Posterior cingulate gyrus (tissue), 11 donors: ENCODE data around the gene TMEM42.
A peak's percentile ranks its signal among the peaks of the same experiment; 100 is the strongest.

ENCODE experiments used
- DNase-seq, 10 donors: peaks; one replicate each; pipeline versions ENCODE4 v3.0.0 to v3.0.0-alpha.2; 2020 to 2021; ENCODE audit warnings: mixed read lengths in 3 of 10
- intact Hi-C: fragments of 100-400 bp; cut with DNase I; formaldehyde crosslinking; loops from one replicate; pipeline ENCODE4 v1.15.1; 2023

TMEM42 gene

GRCh38 chr3:44906997-44907396 is 45.3 kb downstream of the TMEM42 start:
- DNase-seq = no peak

GRCh38 chr3:44907612-44908011 is 45.9 kb downstream of the TMEM42 start:
- intact Hi-C loops = no loop called here
- no peak for DNase-seq

More at GRCh38 chr3:44906997-44907396, 45.3 kb downstream of the TMEM42 start:
- intact Hi-C loops = no loop called here

- DNase-seq = no peak
- intact Hi-C loops = no loop called here
Measured at GRCh38 chr3:44909063-44909462, 47.4 kb downstream of the TMEM42 start.

GRCh38 chr3:44910693-44911092 is 49.0 kb downstream of the TMEM42 start:
- intact Hi-C loops = no loop called here
- no peak for DNase-seq

- intact Hi-C loops = loop anchor here (1.0 kb wide), 1 partner anchor 381 kb away; no protein-coding TSS in a partner anchor
- peak in 6 of 10 donors; percentile 50 to 93 (median 58) for DNase-seq
Measured at GRCh38 chr3:44913868-44914468, 52.3 kb downstream of the TMEM42 start.

- intact Hi-C loops = no loop called here
- no peak for DNase-seq
Measured at GRCh38 chr3:44914936-44915335, 53.2 kb downstream of the TMEM42 start.
